A204.1 (cell line): Measurements from ENCODE around the gene RSPRY1.
"Not testable (repeated sequence)": the region's sequence is repeated elsewhere in the genome, so short reads cannot be mapped to it uniquely, and the experiment has no call there.

Experiments used
- FAIRE-seq: peaks from 2 replicates; lab custom pipeline; 2012; peaks lifted over from hg19 to GRCh38; lab: Jason Lieb, UNC

Gene RSPRY1

GRCh38 chr16:57271867-57272495 is 85.9 kb downstream of the RSPRY1 start:
- no peak for FAIRE-seq

DNA sequence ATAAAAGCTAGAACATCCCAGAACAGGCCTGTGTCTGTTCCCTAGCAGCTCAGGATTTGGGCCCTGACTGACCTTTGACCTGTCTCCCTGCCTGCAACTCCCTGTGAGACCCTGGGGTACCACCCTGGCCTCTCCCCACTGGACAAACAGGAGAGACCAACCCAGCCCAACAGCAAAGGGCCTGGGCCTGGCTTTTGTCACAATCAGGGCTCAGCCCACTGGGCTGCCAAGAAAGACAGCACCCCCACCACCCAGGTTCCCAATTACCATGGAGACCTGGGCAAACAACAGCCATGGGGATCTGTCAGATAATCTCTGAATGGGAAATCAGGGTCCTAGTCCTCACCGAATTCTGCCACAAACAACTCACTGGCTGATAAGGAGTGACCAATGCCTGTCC is 87.2 kb downstream of the RSPRY1 start:
- no peak for FAIRE-seq

DNA sequence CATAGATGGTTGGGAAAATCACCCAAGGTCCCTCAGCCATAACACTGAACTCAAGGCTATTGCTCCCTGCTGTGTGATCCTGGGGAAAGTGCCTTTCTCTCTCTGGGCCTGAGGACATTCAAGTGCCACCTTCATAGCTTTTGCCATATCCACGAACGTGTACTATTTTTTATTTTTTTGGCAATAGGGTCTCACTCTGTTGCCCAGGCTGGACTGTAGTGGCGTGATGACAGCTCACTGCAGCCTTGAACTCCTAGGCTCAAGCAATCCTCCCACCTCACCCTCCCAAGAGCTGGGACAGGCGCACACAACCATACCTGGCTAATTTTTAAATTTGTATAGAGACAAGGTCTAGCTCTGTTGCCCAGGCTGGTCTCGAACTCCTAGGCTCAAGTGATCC is 87.7 kb downstream of the RSPRY1 start:
- FAIRE-seq: no peak

- FAIRE-seq: not testable (repeated sequence)
Measured at GRCh38 chr16:57275946-57276345, 89.8 kb downstream of the RSPRY1 start.

DNA sequence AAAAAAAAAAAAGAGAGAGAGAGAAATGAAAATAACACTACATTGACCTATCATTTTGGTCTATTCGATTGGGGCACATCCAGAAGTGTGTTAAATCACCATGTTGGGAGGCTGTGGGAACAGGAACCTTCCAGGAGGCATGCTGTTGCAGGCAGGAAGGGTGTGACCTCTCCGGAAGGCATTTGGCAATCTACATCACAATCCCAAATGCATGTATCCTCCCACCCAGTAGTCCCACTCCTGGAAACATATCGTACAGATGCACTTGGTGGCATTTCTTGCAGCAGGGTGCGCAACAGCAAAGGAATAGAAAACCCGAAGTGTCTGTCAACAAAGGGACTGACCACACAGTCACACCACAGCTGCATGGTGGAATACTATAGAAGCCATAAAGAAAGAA is 90.5 kb downstream of the RSPRY1 start:
- FAIRE-seq: no peak

DNA sequence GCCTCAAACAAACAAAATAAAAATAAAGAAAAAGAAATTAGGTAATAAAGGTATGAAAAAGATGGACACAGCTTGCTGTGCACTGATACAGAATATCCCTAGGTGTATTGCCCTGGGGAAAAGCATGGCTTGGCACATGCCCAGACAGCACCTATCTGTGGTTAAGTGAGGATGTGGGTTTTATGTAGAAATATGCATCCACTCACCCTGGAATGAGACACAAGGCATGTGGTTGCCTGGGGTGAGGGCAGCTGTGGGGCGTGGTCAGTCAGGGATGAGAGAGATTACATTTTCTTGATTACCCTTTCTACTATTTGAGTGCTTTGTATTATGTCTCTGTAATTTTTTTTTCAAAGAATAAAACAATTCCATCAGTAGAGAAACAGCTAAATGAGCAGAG is 91.5 kb downstream of the RSPRY1 start:
- FAIRE-seq: no peak

- FAIRE-seq: no peak
Measured at GRCh38 chr16:57278494-57278893, 92.4 kb downstream of the RSPRY1 start.

GRCh38 chr16:57279780-57280638 is 93.9 kb downstream of the RSPRY1 start:
- no peak for FAIRE-seq

DNA sequence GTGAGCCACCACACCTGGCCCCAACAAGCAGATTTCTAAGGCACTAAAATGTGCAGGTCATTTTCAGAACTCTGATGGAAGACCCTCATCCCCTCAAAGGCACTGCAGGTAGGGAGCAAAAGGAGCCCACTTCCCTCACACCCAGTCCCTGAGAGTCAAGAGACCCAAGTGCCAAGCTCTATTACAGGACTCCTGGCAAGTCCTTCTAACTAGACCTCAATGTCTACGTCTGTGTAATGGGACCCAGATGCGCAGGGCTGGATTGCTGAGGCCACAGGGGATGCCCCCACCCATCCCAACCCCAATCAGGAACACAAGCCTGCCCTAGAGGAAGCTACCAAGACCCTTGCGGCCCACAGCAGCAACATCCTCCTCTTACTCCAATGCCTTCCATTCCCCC is 95.7 kb downstream of the RSPRY1 start:
- no peak for FAIRE-seq

GRCh38 chr16:57282510-57283213 is 96.5 kb downstream of the RSPRY1 start:
- FAIRE-seq: no peak

GRCh38 chr16:57283214-57283958 is 97.3 kb downstream of the RSPRY1 start:
- no peak for FAIRE-seq

DNA sequence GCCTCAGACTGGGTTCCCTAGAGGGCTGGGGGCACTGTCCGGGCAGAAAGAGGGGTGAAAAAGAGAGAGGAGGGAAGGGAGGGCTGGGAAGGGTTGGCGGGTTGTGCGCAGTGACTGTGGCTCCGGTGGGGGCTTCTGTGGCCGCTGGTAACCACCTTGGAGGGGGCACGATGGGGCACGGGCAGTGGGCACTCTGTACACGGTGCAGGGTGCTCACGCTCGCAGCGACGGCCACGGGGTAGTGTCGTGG is 97.8 kb downstream of the RSPRY1 start:
- FAIRE-seq: no peak

DNA sequence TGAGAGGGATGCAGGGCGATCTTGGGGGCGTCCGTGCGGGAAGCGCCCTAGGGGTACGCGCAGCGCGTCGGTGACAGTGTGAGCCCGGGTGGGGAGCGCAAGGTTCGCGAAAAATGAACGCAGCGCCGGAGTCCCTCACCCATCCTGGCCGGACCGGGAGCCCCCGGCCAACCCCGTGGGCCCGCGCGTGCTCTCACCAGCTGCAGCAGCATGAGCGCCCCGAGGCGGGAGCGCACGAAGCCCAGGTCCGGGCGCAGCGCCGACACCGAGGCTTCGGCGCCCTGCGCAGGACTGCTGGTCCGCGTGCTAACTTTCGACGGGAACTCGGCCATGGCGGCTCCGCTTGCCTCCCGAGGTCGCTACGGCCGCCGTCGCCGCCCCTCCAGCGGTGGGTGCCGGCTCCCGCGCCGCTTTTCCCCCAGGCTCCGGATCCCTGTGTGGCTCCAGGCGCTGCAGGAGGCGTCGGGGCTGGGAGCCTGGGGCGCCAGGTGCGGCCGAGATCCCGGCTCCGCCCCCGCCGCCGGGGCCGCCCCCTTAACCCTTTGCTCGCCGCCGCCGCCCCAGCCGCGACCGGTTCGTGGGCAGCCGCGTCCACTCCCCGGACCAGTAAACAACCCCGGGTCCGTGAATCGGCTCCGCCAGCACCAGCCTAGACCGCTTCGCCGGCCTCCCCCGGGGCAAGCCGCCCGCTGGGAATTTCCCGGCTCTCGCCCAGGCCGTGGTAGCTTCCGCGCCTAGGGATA is 98.3 kb downstream of the RSPRY1 start, which contains the start of gene PLLP:
PLLP (minus strand) TSS at position 464 of the 743 bp plus-strand sequence; CDS start at position 332, 132 bp downstream.
- FAIRE-seq: no peak

DNA sequence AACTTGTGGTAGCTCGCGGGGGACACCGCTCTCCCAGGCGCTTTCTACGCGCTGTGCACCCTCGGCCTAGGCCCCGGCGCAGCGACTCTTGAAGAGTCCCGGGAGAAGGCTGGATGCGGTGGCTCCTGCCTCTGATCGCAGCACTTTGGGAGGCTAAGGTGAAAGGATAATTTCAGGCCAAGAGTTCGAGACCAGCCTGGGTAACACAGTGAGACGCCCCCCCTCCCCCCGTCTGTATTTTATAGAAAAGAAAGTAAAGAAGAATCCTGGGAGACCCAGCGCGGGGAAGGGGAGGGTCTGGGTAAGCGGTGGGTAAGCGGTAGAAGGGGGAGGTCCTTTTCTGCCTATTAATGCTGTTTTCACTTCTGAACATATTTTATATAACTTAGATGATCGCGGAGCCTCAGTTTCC is 98.8 kb downstream of the RSPRY1 start:
- FAIRE-seq: no peak

GRCh38 chr16:57285379-57285778 is 99.2 kb downstream of the RSPRY1 start:
- FAIRE-seq: no peak

GRCh38 chr16:57289391-57290257 is 103.5 kb downstream of the RSPRY1 start:
- FAIRE-seq: no peak
